Liver (tissue), 3 donors: ENCODE data around the gene PTPRD.

ENCODE experiments used
- JUND ChIP-seq, 2 donors: IDR thresholded peaks; 2 replicates each; pipeline ENCODE4 v1.6.1; 2016; ENCODE audit warnings: antibody characterized with exemption in 2 of 2
- NR2F2 ChIP-seq: IDR thresholded peaks from 2 replicates; pipeline ENCODE4 v1.6.1; 2016; ENCODE audit warnings: antibody characterized with exemption
- SP1 ChIP-seq: IDR thresholded peaks from 2 replicates; pipeline ENCODE4 v1.6.1; 2018; ENCODE audit warnings: antibody characterized with exemption, mild to moderate bottlenecking
- TF ChIP-seq, protein P1 (sequence below): fragments of 150-350 bp; IDR thresholded peaks from 2 replicates; pipeline ENCODE4 v1.5.1; 2017; ENCODE audit warnings: improper control_type of control experiment, low read depth, low read length; ENCODE audit not compliant: missing input control
- donor health status: healthy.
- donor health status: healthy.

DNA sequence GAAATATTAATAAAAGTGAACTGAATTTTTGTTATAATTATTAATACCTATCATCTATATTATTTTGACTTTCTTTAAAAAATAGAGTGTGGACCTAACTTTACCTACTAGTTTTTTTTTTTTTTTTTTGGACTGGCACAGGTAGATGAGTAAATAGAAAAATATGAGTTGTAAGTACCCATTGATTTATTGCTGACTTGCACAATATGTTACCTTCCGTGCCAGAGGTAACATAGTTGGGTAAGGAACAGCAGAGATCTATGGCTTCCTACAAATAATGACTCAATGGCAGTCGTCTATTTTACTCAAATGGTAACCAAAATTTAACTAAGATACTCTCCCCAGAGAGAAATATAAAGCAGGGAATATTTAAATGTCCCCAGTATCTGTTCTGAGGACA is 1212.8 kb downstream of the PTPRD start:
- TF ChIP-seq SP1 (no peak), NR2F2 (no peak), JUND (IDR thresholded peaks at IDR 0.05) (no peak)
- TF ChIP-seq, protein P1, sequence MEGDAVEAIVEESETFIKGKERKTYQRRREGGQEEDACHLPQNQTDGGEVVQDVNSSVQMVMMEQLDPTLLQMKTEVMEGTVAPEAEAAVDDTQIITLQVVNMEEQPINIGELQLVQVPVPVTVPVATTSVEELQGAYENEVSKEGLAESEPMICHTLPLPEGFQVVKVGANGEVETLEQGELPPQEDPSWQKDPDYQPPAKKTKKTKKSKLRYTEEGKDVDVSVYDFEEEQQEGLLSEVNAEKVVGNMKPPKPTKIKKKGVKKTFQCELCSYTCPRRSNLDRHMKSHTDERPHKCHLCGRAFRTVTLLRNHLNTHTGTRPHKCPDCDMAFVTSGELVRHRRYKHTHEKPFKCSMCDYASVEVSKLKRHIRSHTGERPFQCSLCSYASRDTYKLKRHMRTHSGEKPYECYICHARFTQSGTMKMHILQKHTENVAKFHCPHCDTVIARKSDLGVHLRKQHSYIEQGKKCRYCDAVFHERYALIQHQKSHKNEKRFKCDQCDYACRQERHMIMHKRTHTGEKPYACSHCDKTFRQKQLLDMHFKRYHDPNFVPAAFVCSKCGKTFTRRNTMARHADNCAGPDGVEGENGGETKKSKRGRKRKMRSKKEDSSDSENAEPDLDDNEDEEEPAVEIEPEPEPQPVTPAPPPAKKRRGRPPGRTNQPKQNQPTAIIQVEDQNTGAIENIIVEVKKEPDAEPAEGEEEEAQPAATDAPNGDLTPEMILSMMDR: no peak
